HepG2 (cell line): ENCODE results near the gene PPARA. TPM values are rescaled to one million over a fixed set of nuclear protein-coding genes. Genes with fewer than 3 reads are reported as not detected.
A peak's percentile ranks its signal among the peaks of the same experiment; 100 is the strongest.

Source experiments
- ATAC-seq: fragments of 200-7000 bp; cut with Tn5 transposase; 3 replicates; pipeline ENCODE4 v1.9.1; 2020; ENCODE audit warnings: mild to moderate bottlenecking, moderate library complexity
- BruUV-seq: library from RNA; stranded (reverse); fragments of 400-500 nt; replicated peaks from 2 replicates; lab custom pipeline; 2021; lab: Mats Ljungman, UMichigan
- CTCF ChIA-PET: fragments of 300-600 bp; formaldehyde crosslinking; extraction: SDS; loops from one replicate; lab custom pipeline; 2021; ENCODE audit warnings: low total read pairs, inconsistent platforms, low intra/inter-chr PET ratio; lab: Yijun Ruan, JAX
- POLR2A ChIA-PET: fragments of 350-600 bp; sonication (Branson Sonifier 250); formaldehyde crosslinking; loops from one replicate; lab custom pipeline; 2020; ENCODE audit warnings: antibody characterized with exemption, inconsistent platforms; lab: Yijun Ruan, JAX
- DNase-seq: peaks from one replicate; pipeline ENCODE4 v3.0.0-alpha.2; 2015; ENCODE audit warnings: low spot score
- FAIRE-seq: peaks from 3 replicates; lab custom pipeline; 2011; peaks lifted over from hg19 to GRCh38; lab: Jason Lieb, UNC
- H2AFZ ChIP-seq: one replicate; pipeline ENCODE4 v1.6.1; 2011; ENCODE audit warnings: low read length, inconsistent platforms
- H3K27ac ChIP-seq: fragments of 300-600 bp; 3 replicates; pipeline ENCODE4 v1.8.0; 2011; ENCODE audit warnings: mixed run types, mild to moderate bottlenecking, mixed read lengths, low read length, inconsistent platforms; ENCODE audit not compliant: insufficient read depth; ENCODE audit errors: extremely low read length
- H3K27me3 ChIP-seq, 2 experiments: fragments of 200-600 bp in 1 of 2; 2 replicates in 1 of 2; 3 replicates in 1 of 2; pipeline versions ENCODE4 v1.6.0 to v1.8.0; 2011; ENCODE audit warnings: low read length in 2 of 2, mild to moderate bottlenecking in 2 of 2, moderate library complexity in 2 of 2, inconsistent platforms in 1 of 2; ENCODE audit not compliant: insufficient read depth in 2 of 2, control insufficient read depth in 1 of 2
- H3K36me3 ChIP-seq, 2 experiments: fragments of 200-600 bp in 1 of 2; replicated peaks in 1 of 2; 2 replicates in 1 of 2; 3 replicates in 1 of 2; pipeline versions ENCODE4 v1.5.1 to v1.8.0; 2011; ENCODE audit warnings: low read length in 2 of 2, inconsistent platforms in 1 of 2; ENCODE audit not compliant: insufficient read depth in 2 of 2, control insufficient read depth in 1 of 2
- H3K4me1 ChIP-seq: 2 replicates; pipeline ENCODE4 v1.5.1; 2012; ENCODE audit warnings: low read length, inconsistent platforms; ENCODE audit not compliant: insufficient read depth
- H3K4me2 ChIP-seq: 2 replicates; pipeline ENCODE4 v1.6.0; 2011; ENCODE audit warnings: low read depth, low read length, inconsistent platforms
- H3K4me3 ChIP-seq, 3 experiments: fragments of 200-600 bp in 1 of 3; sonication (generic), shearing (Covaris generic) in 1 of 3; replicated peaks in 1 of 3; 2 replicates each; pipeline ENCODE4 v1.5.1; 2011 to 2016; ENCODE audit warnings: low read length in 3 of 3, inconsistent platforms in 2 of 3, low read depth in 2 of 3, mild to moderate bottlenecking in 2 of 3, control low read depth in 1 of 3, mixed read lengths in 1 of 3; ENCODE audit not compliant: insufficient read depth in 1 of 3
- H3K79me2 ChIP-seq: one replicate; pipeline ENCODE4 v1.6.1; 2011; ENCODE audit warnings: low read length, inconsistent platforms; ENCODE audit not compliant: insufficient read depth
- H3K9ac ChIP-seq: 2 replicates; pipeline ENCODE4 v1.6.0; 2011; ENCODE audit warnings: mild to moderate bottlenecking, low read depth, low read length, inconsistent platforms; ENCODE audit not compliant: insufficient read depth
- H3K9me3 ChIP-seq: 2 replicates; pipeline ENCODE4 v1.5.1; 2012; ENCODE audit warnings: mild to moderate bottlenecking, low read length
- H4K20me1 ChIP-seq: 2 replicates; pipeline ENCODE4 v1.6.0; 2011; ENCODE audit warnings: inconsistent platforms, mild to moderate bottlenecking, low read length, moderate library complexity; ENCODE audit not compliant: insufficient read depth
- RXRB ChIP-seq: IDR thresholded peaks from 2 replicates; pipeline ENCODE4 v1.6.1; 2016; ENCODE audit warnings: borderline replicate concordance, missing genetic modification reagents, missing compliant biosample characterization
- SMAD9 ChIP-seq: sonication (generic); formaldehyde crosslinking; IDR thresholded peaks from 2 replicates; pipeline ENCODE4 v1.5.1; 2020; ENCODE audit warnings: mild to moderate bottlenecking, missing genetic modification reagents
- TRIM24 ChIP-seq: sonication (generic); formaldehyde crosslinking; IDR thresholded peaks from 2 replicates; pipeline ENCODE4 v1.8.0; 2022; ENCODE audit warnings: mild to moderate bottlenecking, missing genetic modification reagents
- ZBTB21 ChIP-seq: sonication (generic); formaldehyde crosslinking; IDR thresholded peaks from 2 replicates; pipeline ENCODE4 v1.4.0; 2020; ENCODE audit warnings: missing genetic modification reagents
- ZNF460 ChIP-seq: sonication (generic); formaldehyde crosslinking; IDR thresholded peaks from 2 replicates; pipeline ENCODE4 v1.5.1; 2020; ENCODE audit warnings: missing genetic modification reagents, mild to moderate bottlenecking, borderline replicate concordance
- ZNF660 ChIP-seq: sonication (generic); formaldehyde crosslinking; IDR thresholded peaks from 2 replicates; pipeline ENCODE4 v1.5.1; 2020; ENCODE audit warnings: mild to moderate bottlenecking, low read depth, missing genetic modification reagents, borderline replicate concordance
- WGBS: methylation state at CpG from one replicate; pipeline ENCODE4 v1.1.6; 2017; ENCODE audit warnings: low lambda C conversion rate; 5-methylcytosine and 5-hydroxymethylcytosine counted together
- in situ Hi-C: cut with HindIII; loops from 2 replicates; pipeline ENCODE4 v1.10.0; 2017; ENCODE audit warnings: low pct_unique_long_range_greater_than_20kb; ENCODE audit not compliant: extremely low pct_ligation_motif_present
- intact Hi-C: fragments of 100-400 bp; cut with micrococcal nuclease; formaldehyde crosslinking; loops from one replicate; pipeline ENCODE4 v1.10.0; 2022; ENCODE audit not compliant: unreplicated experiment
- polyA plus RNA-seq, 8 experiments: library from polyadenylated mRNA; depleted of rRNA in 3 of 8; stranded (reverse) in 7 of 8; unstranded in 1 of 8; fragments of >200 nt; fragmentation: Illumina TruSeq in 4 of 8; extraction: Trizol in 4 of 8; gene quantifications; 2 replicates each; pipeline versions ENCODE4 v1.2.1 to v1.2.3, GENCODE V29; 2011 to 2016; ENCODE audit warnings: low read depth in 4 of 8, missing spikeins in 1 of 8, mixed read lengths in 1 of 8; ENCODE audit not compliant: insufficient read depth in 1 of 8
- total RNA-seq, 5 experiments: library from RNA; depleted of rRNA; stranded (reverse); fragments of >200 nt; fragmentation: Illumina TruSeq; extraction: Trizol; gene quantifications; 2 replicates each; pipeline ENCODE4 v1.2.3, GENCODE V29; 2016; ENCODE audit warnings: low read depth in 1 of 5
- TF ChIP-seq, protein P1 (sequence below), 2 experiments: IDR thresholded peaks; 2 replicates each; pipeline ENCODE4 v1.6.1; 2011 to 2012; ENCODE audit warnings: low read length in 2 of 2, borderline replicate concordance in 1 of 2, low read depth in 1 of 2, mild to moderate bottlenecking in 1 of 2, moderate library complexity in 1 of 2
- TF ChIP-seq, protein P2 (sequence below): sonication (generic); formaldehyde crosslinking; IDR thresholded peaks from 2 replicates; pipeline ENCODE4 v1.5.0; 2020; ENCODE audit warnings: missing genetic modification reagents, mild to moderate bottlenecking, borderline replicate concordance

The PPARA gene
- total and polyA plus RNA-seq, 2 of the 13 experiments (the other 11 are each of a cell fraction or from before 2014, with no cell fraction given): 18.2 to 24.7 TPM

- Histone ChIP-seq H3K36me3 (peaks cover 0 to 10% of the 10 kb centered on the region in 2 experiments; a peak in 3 of 5 replicates), H3K9ac (no peak overlapping the region), H3K27me3 (no peaks in the 10 kb centered on the region), H2AFZ (no peak overlapping the region), H3K4me2 (no peak overlapping the region), H3K4me1 (peaks cover 42% of the 10 kb centered on the region), H3K79me2 (peaks cover 9% of the 10 kb centered on the region), H3K4me3 (no peak overlapping the region), H4K20me1 (no peaks in the 10 kb centered on the region), H3K9me3 (no peaks in the 10 kb centered on the region), H3K27ac (no peak overlapping the region)
- 95% methylated on average over 3 of the region's 3 CpGs for WGBS
- in situ Hi-C loops: no loop called here
- DNase-seq (no peak), FAIRE-seq (no peak), ATAC-seq (no peak)
- CTCF ChIA-PET: no interaction called here
- intact Hi-C loops: no loop called here
- BruUV-seq: TSS peak; percentile 49
- TF ChIP-seq, protein P1, sequence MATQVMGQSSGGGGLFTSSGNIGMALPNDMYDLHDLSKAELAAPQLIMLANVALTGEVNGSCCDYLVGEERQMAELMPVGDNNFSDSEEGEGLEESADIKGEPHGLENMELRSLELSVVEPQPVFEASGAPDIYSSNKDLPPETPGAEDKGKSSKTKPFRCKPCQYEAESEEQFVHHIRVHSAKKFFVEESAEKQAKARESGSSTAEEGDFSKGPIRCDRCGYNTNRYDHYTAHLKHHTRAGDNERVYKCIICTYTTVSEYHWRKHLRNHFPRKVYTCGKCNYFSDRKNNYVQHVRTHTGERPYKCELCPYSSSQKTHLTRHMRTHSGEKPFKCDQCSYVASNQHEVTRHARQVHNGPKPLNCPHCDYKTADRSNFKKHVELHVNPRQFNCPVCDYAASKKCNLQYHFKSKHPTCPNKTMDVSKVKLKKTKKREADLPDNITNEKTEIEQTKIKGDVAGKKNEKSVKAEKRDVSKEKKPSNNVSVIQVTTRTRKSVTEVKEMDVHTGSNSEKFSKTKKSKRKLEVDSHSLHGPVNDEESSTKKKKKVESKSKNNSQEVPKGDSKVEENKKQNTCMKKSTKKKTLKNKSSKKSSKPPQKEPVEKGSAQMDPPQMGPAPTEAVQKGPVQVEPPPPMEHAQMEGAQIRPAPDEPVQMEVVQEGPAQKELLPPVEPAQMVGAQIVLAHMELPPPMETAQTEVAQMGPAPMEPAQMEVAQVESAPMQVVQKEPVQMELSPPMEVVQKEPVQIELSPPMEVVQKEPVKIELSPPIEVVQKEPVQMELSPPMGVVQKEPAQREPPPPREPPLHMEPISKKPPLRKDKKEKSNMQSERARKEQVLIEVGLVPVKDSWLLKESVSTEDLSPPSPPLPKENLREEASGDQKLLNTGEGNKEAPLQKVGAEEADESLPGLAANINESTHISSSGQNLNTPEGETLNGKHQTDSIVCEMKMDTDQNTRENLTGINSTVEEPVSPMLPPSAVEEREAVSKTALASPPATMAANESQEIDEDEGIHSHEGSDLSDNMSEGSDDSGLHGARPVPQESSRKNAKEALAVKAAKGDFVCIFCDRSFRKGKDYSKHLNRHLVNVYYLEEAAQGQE (IDR thresholded peaks at IDR 0.05; ENCODE audit: borderline replicate concordance in 1 of 2, low read depth in 1 of 2, low read length in 2 of 2): peak in 1 of 2 experiments; percentile 84; a peak in 1 of 4 replicates
- TF ChIP-seq ZNF460 (CRISPR knock-in tag) (no peak), TRIM24 (no peak), RXRB (no peak), ZBTB21 (CRISPR knock-in tag) (no peak), ZNF660 (no peak), SMAD9 (CRISPR knock-in tag) (no peak)
- TF ChIP-seq, protein P2, sequence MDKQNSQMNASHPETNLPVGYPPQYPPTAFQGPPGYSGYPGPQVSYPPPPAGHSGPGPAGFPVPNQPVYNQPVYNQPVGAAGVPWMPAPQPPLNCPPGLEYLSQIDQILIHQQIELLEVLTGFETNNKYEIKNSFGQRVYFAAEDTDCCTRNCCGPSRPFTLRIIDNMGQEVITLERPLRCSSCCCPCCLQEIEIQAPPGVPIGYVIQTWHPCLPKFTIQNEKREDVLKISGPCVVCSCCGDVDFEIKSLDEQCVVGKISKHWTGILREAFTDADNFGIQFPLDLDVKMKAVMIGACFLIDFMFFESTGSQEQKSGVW (CRISPR knock-in tag): no peak
- POLR2A ChIA-PET: no interaction called here
Measured at GRCh38 chr22:46153930-46154329, 3.6 kb downstream of the PPARA start.
